ENCODE measurements around the gene PPP2R2D.
A peak's percentile ranks its signal among the peaks of the same experiment; 100 is the strongest.

Gene PPP2R2D

DNA sequence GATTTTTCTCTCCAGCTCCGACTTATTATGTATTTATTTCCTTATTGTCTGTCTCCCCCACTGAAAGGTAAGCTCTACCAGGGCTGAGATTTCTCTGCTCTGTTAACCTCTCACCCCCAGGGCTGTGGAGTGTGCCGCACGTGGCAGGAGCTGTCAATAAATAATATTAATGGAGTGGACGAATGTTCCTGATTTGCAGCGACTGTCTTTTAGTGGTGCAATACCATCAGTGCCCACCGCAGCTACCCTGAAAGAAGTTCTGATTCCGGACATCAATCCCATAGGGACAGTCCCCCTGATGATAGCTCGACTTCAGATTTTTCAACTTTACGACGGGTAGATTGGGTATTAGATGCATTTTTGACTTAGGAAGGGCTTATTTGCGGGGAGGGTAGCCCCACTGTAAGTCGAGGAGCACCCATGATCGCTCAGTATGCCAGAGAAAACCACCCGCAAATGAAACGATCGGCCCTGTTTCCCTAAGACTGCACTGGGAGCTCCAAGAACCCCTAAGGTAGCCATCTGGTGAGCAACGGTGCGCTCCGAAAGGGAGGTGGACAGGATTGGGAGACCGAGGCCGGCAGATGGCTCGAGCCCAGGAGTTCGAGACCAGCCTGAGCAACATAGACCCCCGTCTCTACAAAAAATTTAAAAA lies 986 bp upstream of the PPP2R2D start:
- no peak for DNase-seq
- TF ChIP-seq, protein P1, sequence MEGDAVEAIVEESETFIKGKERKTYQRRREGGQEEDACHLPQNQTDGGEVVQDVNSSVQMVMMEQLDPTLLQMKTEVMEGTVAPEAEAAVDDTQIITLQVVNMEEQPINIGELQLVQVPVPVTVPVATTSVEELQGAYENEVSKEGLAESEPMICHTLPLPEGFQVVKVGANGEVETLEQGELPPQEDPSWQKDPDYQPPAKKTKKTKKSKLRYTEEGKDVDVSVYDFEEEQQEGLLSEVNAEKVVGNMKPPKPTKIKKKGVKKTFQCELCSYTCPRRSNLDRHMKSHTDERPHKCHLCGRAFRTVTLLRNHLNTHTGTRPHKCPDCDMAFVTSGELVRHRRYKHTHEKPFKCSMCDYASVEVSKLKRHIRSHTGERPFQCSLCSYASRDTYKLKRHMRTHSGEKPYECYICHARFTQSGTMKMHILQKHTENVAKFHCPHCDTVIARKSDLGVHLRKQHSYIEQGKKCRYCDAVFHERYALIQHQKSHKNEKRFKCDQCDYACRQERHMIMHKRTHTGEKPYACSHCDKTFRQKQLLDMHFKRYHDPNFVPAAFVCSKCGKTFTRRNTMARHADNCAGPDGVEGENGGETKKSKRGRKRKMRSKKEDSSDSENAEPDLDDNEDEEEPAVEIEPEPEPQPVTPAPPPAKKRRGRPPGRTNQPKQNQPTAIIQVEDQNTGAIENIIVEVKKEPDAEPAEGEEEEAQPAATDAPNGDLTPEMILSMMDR (IDR thresholded peaks at IDR 0.05; ENCODE audit: low read depth, low read length, missing control alignments), result peak; percentile 27
- no peak overlapping the region for H3K27ac ChIP-seq
- in situ Hi-C loops (cut with HindIII; ENCODE audit: low pct_ligation_motif_present, low sequenced_read_pairs), result no loop called here
- H3K27me3 ChIP-seq (replicated peaks), result no peaks in the 10 kb centered on the region
- peak overlapping the region; percentile 69 for H3K4me3 ChIP-seq (ENCODE audit: low read depth, low read length)
- no peaks in the 10 kb centered on the region for H3K36me3 ChIP-seq (replicated peaks)

DNA sequence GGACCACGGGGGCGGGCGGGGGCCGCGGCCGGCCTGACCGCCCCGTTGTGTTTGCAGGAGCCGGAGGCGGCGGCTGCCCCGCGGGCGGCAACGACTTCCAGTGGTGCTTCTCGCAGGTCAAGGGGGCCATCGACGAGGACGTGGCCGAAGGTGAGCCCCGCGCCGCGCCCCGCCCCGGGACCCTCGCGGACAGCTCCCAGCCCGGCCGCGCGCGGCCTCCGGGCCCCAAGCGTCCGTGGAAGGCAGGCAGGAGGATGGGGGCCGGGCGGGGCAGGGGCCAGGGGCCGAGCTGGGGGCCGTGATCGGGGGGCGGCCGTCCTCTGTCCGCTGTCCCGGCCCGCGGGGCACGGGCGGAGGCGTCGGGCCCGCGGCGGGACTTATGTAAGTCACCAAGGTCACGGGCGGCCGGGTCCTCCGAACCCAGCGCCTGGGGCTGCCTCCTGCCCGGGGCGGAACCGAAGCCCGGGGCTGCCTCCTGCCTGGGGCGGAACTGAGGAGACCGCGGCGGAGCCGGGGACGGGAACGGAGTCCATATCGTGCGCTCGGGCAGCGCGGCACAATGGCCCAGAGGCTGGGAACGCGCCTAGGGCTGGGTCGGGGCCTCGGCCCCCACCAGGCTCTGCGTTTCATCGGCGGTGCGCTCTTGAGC lies 497 bp downstream of the PPP2R2D start:
- TF ChIP-seq, protein P1 (IDR thresholded peaks at IDR 0.05; ENCODE audit: low read depth, low read length, missing control alignments), result no peak
- Histone ChIP-seq H3K36me3 (replicated peaks) (no peaks in the 10 kb centered on the region), H3K27me3 (replicated peaks) (no peaks in the 10 kb centered on the region), H3K27ac (peak overlapping the region; percentile 67), H3K4me3 (ENCODE audit: low read depth, low read length) (peak overlapping the region; percentile 78)
- in situ Hi-C loops (cut with HindIII; ENCODE audit: low pct_ligation_motif_present, low sequenced_read_pairs), result no loop called here
- DNase-seq, result no peak

- no peak overlapping the region for H3K27ac ChIP-seq
- no peaks in the 10 kb centered on the region for H3K27me3 ChIP-seq (replicated peaks)
- H3K36me3 ChIP-seq (replicated peaks), result no peaks in the 10 kb centered on the region
- DNase-seq, result no peak
- TF ChIP-seq, protein P1 (IDR thresholded peaks at IDR 0.05; ENCODE audit: low read depth, low read length, missing control alignments), result no peak
- in situ Hi-C loops (cut with HindIII; ENCODE audit: low pct_ligation_motif_present, low sequenced_read_pairs), result no loop called here
- H3K4me3 ChIP-seq (ENCODE audit: low read depth, low read length), result peak overlapping the region; percentile 78
Observed at GRCh38 chr10:131902211-131902610, 1.4 kb downstream of the PPP2R2D start.

- TF ChIP-seq, protein P1 (IDR thresholded peaks at IDR 0.05; ENCODE audit: low read depth, low read length, missing control alignments), result no peak
- in situ Hi-C loops (cut with HindIII; ENCODE audit: low pct_ligation_motif_present, low sequenced_read_pairs), result no loop called here
- Histone ChIP-seq H3K36me3 (replicated peaks) (no peaks in the 10 kb centered on the region), H3K27me3 (replicated peaks) (no peaks in the 10 kb centered on the region), H3K27ac (no peak overlapping the region), H3K4me3 (ENCODE audit: low read depth, low read length) (no peak overlapping the region)
- DNase-seq, result no peak
Observed at GRCh38 chr10:131902691-131903090, 1.9 kb downstream of the PPP2R2D start.

DNA sequence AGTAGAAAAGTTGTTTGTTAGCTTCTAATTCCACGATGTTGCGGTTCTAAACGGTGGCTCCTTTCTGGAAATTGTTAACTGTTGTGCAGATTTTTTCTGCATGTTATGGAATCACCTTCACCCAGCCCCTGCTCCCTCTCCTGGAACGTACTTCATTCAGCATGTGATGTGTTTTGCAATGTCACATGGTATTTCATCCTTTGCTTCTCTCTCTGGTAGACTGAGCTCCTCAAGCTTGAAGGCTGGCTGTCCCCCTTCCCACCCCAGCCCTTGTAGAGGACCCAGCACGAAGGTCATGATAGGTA lies 4.4 kb downstream of the PPP2R2D start:
- DNase-seq, result no peak
- Histone ChIP-seq H3K36me3 (replicated peaks) (no peaks in the 10 kb centered on the region), H3K27ac (no peak overlapping the region), H3K27me3 (replicated peaks) (no peaks in the 10 kb centered on the region), H3K4me3 (ENCODE audit: low read depth, low read length) (no peak overlapping the region)
- TF ChIP-seq, protein P1 (IDR thresholded peaks at IDR 0.05; ENCODE audit: low read depth, low read length, missing control alignments), result no peak
- in situ Hi-C loops (cut with HindIII; ENCODE audit: low pct_ligation_motif_present, low sequenced_read_pairs), result no loop called here

Measured in brain microvascular endothelial cell (primary cell).